ENCODE data around the gene APOL1.

Gene APOL1

DNA sequence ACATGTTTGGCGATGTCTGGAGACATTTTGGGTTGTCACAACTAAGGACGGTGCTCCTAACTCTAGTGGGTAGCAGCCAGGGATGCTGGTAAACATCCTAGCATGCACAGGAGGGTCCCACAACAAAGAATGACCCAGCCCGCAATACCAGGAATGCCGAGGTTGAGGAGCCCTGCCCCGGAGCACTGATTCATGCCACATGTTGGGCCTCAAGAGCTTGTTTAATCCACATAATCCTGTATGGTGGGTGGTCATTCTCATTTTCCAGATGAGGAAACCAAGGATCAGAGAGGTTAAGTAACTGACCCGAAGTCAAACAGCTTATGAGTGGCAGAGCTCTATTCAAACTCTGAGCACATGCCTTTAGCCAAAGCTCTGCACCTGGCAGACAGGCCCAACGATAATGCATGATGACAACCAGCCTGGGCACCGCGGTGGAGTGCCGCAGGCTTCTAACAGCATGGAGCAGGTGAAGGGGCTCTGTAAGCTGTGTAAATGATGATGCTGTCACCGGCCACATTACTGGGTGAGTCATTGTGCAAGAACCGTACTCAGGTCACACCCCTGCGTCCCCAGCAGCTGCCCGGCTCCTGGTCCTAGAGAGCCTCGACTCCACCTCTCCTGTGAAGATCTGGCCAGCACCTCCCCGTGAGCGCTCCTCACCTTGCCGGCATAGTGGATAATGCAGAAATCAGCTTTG, 58.6 kb downstream of the APOL1 start:
- DNase-seq (ENCODE audit: low spot score) = no peak

GRCh38 chr22:36315325-36315724, 62.4 kb downstream of the APOL1 start:
- DNase-seq (ENCODE audit: low spot score) = no peak

- DNase-seq (ENCODE audit: low spot score) = no peak
Observed at GRCh38 chr22:36316419-36316818, 63.5 kb downstream of the APOL1 start.
